HL-60 (cell line): Measurements from ENCODE around the gene RBMS2.

Experiments
- POLR2AphosphoS5 ChIP-seq: IDR thresholded peaks from 2 replicates; pipeline ENCODE4 v1.6.1; 2012; ENCODE audit warnings: low read depth
- TF ChIP-seq, protein P1 (sequence below): IDR thresholded peaks from one replicate; pipeline ENCODE4 v1.5.1; 2011; ENCODE audit warnings: low read length, control low read depth, inconsistent platforms; ENCODE audit not compliant: insufficient read depth

DNA sequence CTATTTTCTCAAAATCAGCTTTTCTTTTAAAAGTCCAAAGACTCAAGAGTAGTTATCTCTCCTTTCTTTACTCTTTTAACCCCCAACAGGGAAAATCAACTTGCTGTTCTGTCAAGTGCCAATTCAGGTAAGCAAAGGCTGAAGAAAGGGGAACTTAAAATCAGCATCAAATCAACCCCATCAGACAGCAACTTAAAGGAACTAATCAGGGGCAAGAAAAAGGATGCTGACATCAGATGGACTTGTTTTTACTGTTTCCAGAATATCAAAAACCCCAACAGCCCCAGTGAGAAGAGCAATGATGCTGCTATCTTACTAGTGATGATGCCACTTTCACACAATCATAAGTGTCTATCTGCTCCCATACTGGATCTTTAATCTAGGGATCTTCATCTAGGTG is 105.1 kb downstream of the RBMS2 start:
- TF ChIP-seq, protein P1, sequence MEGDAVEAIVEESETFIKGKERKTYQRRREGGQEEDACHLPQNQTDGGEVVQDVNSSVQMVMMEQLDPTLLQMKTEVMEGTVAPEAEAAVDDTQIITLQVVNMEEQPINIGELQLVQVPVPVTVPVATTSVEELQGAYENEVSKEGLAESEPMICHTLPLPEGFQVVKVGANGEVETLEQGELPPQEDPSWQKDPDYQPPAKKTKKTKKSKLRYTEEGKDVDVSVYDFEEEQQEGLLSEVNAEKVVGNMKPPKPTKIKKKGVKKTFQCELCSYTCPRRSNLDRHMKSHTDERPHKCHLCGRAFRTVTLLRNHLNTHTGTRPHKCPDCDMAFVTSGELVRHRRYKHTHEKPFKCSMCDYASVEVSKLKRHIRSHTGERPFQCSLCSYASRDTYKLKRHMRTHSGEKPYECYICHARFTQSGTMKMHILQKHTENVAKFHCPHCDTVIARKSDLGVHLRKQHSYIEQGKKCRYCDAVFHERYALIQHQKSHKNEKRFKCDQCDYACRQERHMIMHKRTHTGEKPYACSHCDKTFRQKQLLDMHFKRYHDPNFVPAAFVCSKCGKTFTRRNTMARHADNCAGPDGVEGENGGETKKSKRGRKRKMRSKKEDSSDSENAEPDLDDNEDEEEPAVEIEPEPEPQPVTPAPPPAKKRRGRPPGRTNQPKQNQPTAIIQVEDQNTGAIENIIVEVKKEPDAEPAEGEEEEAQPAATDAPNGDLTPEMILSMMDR, result no peak
- TF ChIP-seq POLR2AphosphoS5, result no peak
